ENCODE results near the gene SMARCA5.
"Not testable (repeated sequence)": the region's sequence is repeated elsewhere in the genome, so short reads cannot be mapped to it uniquely, and the experiment has no call there.

Gene SMARCA5

GRCh38 chr4:143513314-143514168 is at the start of gene SMARCA5:
TSS of gene SMARCA5 (plus strand) at chr4:143513702. CDS start at chr4:143513925, 223 bp downstream.
- DNase-seq = peak; percentile 98

- DNase-seq = no peak
These were observed 40.0 kb upstream of the SMARCA5 start for GRCh38 chr4:143473334-143474126.

GRCh38 chr4:143477487-143477886 is 36.0 kb upstream of the SMARCA5 start:
- DNase-seq = no peak

GRCh38 chr4:143481361-143481760 is 32.1 kb upstream of the SMARCA5 start:
- no peak for DNase-seq

GRCh38 chr4:143482840-143483239 is 30.7 kb upstream of the SMARCA5 start:
- no peak for DNase-seq

GRCh38 chr4:143486314-143486713 is 27.2 kb upstream of the SMARCA5 start:
- DNase-seq = no peak

GRCh38 chr4:143488687-143489086 is 24.8 kb upstream of the SMARCA5 start:
- DNase-seq = no peak

- no peak for DNase-seq
These were observed 24.4 kb upstream of the SMARCA5 start for GRCh38 chr4:143489106-143489505.

- DNase-seq = no peak
These were observed 15.5 kb upstream of the SMARCA5 start for GRCh38 chr4:143498021-143498420.

GRCh38 chr4:143502231-143502630 is 11.3 kb upstream of the SMARCA5 start:
- no peak for DNase-seq

- no peak for DNase-seq
These were observed 7.5 kb upstream of the SMARCA5 start for GRCh38 chr4:143506031-143506430.

GRCh38 chr4:143511906-143512305 is 1.6 kb upstream of the SMARCA5 start:
- no peak for DNase-seq

- DNase-seq = no peak
These were observed 556 bp upstream of the SMARCA5 start for GRCh38 chr4:143512978-143513313.

- DNase-seq = no peak
These were observed 630 bp downstream of the SMARCA5 start for GRCh38 chr4:143514169-143514495.

- DNase-seq = no peak
These were observed 995 bp downstream of the SMARCA5 start for GRCh38 chr4:143514497-143514896.

GRCh38 chr4:143514901-143515300 is 1.4 kb downstream of the SMARCA5 start:
- no peak for DNase-seq

GRCh38 chr4:143515905-143516304 is 2.4 kb downstream of the SMARCA5 start:
- DNase-seq = no peak

GRCh38 chr4:143517764-143518163 is 4.3 kb downstream of the SMARCA5 start:
- DNase-seq = no peak

- no peak for DNase-seq
These were observed 10.7 kb downstream of the SMARCA5 start for GRCh38 chr4:143524211-143524610.

GRCh38 chr4:143528046-143528445 is 14.5 kb downstream of the SMARCA5 start:
- not testable (repeated sequence) for DNase-seq

- no peak for DNase-seq
These were observed 17.9 kb downstream of the SMARCA5 start for GRCh38 chr4:143531380-143531779.

- DNase-seq = no peak
These were observed 18.4 kb downstream of the SMARCA5 start for GRCh38 chr4:143531788-143532491.

GRCh38 chr4:143538979-143539669 is 25.6 kb downstream of the SMARCA5 start:
- no peak for DNase-seq
